Measurements from ENCODE around the gene HCRT.
"Not testable (repeated sequence)": the region's sequence is repeated elsewhere in the genome, so short reads cannot be mapped to it uniquely, and the experiment has no call there.

HCRT gene

GRCh38 chr17:42198897-42199296 lies 13.6 kb upstream of the HCRT start:
- DNase-seq (ENCODE audit: low read depth in 2 of 2, low spot score in 1 of 2), result no peak

- DNase-seq (ENCODE audit: low read depth in 2 of 2, low spot score in 1 of 2), result no peak
These were observed 12.4 kb upstream of the HCRT start for GRCh38 chr17:42197564-42198156.

DNA sequence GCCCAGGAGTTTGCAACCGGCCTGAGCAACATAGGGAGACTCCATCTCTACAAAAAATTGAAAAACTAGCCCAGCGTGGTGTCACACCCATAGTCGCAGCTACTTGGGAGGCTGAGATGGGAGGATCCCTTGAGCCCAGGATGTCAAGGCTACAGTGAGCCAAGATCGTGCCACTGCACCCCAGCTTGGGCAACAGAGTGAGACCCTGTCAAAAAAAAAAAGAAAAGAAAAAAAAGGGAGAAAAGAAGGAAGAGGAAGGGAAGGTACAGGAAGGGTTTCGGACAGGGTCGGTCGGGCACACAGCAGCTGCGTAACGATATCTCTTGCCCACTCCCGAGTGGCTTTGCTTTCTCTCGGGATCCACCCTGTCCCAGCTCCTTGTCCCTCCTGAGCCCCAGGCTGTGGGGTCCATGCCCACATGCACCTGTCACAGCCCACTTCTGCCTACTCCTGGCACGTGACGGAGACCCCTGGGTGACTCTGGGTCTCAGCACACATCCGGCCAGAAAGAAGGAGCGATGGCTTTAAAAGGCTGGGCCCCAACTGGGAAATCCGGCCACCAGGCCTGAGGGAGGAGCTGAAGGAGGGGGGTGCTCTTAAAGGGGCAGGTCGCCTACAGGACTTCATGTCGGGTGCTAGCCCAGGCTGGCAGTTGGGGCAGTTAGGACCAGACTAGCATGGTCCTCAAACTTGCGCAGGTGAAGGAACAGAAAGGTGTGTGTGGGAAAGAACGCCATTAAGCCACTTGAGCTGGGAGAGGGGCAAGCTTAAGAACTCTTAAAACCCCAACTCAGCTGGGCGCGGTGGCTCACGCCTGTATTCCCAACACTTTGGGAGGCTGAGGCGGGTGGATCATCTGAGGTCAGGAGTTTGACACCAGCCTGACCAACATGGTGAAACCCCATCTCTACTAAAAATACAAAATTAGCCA lies 9.0 kb upstream of the HCRT start, which contains the start of gene GHDC:
TSS of gene GHDC (minus strand) at position 526 of the 931 bp plus-strand sequence. CDS start 913 bp downstream, outside the sequence.
- DNase-seq (ENCODE audit: low read depth in 2 of 2, low spot score in 1 of 2), result peak; percentile 59 to 62

- no peak for DNase-seq (ENCODE audit: low read depth in 2 of 2, low spot score in 1 of 2)
These were observed 8.1 kb upstream of the HCRT start for GRCh38 chr17:42193216-42193968.

DNA sequence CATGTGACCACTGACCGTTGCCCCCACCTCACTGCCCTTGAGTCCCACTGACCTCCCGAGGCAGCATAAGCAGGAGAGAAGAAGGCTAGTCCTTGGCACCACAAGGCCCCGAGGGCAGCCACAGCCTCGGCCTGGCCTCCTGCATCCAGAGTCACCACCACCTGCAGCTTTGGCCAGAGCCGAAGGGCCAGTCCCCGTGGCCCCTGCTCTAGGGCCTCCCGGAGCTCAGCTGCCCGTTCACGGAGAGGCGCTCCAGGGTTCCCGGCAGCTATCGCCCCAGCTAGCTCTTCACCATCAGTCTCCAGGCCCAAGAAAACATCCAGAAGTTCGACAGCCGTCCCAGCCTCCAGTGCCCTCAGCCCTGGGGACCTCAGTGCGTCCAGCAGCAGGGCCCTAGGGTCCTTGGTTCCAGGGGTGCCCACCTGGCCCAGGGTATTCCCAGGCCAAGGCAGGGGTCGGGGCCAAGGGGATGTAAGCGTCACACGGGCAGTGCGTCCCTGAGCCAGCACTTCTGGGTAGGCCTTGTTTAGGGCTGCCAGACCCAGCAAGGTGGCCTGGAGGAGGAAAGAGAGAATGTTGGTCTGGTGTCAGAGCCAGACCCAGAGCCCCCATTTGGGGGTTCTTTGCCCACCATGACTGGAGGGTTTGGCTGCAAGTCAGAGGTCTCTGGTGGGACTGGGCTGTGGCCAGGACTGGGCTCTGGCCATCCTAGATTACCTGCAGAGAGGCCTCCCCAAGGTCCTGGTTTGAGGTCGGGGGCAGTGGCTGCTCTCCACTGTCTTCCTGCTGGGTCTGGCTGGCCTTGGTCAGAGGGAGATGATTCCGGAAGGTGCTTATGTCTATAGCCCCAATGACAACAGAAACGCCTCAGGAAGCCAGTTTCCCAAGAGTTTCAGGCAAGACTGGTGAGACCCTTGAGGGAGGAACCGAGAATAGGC lies 7.2 kb upstream of the HCRT start:
- DNase-seq (ENCODE audit: low read depth in 2 of 2, low spot score in 1 of 2), result no peak

DNA sequence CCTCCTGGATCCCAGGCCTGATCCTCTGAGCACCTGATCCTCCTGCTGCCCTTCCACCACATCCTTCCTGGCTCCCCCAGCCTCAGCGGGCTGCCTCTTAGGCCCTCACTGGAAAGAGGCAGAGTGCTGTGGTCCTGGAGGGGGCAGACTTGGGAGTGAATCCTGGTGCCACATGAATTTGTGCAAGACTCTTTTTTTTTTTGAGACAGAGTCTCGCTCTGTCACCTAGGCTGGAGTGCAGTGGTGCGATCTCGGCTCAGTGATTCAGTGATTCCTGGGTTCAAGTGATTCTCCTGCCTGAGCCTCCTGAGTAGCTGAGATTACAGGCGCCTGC lies 6.0 kb upstream of the HCRT start:
- no peak for DNase-seq (ENCODE audit: low read depth in 2 of 2, low spot score in 1 of 2)

DNA sequence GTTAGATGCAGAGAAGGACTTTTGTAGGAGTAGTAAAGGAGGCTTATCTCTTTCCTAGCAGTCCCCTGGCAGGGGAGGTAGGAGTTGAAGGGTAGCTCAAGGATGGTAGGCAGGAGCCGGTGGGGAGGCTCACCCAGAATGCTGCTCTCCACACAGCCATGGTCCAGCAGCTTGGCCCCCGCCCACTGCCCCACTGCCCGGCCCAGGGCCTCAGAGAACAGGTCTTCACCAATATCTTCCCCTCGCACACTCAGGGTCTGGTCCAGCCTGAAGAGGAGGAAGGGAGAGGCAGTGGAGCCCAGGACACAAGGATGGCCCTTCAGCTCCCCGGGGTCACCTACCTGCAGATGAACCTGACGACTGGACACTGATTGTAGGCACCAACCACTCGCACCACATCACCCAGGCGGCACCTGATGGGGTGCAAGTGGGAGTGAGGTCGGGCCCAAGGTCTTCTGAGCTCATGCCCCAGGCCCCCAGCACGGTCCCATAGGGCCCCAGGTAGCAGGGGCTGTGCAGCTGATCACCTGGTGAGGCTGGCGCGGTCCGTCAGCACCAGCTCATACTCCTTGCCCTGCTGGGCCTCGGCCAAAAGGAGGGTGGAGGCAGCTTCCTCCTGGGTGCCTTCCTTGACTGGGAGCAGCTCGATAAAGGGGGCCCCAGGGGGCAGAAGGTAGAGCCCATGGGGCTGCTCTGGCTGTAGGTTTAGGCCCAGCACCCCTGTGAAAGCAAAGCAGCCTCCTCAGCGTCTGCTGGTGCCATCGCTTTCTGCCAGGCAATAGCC lies 5.4 kb upstream of the HCRT start:
- DNase-seq (ENCODE audit: low read depth in 2 of 2, low spot score in 1 of 2), result no peak

GRCh38 chr17:42189651-42189965 lies 4.4 kb upstream of the HCRT start:
- no peak for DNase-seq (ENCODE audit: low read depth in 2 of 2, low spot score in 1 of 2)

DNA sequence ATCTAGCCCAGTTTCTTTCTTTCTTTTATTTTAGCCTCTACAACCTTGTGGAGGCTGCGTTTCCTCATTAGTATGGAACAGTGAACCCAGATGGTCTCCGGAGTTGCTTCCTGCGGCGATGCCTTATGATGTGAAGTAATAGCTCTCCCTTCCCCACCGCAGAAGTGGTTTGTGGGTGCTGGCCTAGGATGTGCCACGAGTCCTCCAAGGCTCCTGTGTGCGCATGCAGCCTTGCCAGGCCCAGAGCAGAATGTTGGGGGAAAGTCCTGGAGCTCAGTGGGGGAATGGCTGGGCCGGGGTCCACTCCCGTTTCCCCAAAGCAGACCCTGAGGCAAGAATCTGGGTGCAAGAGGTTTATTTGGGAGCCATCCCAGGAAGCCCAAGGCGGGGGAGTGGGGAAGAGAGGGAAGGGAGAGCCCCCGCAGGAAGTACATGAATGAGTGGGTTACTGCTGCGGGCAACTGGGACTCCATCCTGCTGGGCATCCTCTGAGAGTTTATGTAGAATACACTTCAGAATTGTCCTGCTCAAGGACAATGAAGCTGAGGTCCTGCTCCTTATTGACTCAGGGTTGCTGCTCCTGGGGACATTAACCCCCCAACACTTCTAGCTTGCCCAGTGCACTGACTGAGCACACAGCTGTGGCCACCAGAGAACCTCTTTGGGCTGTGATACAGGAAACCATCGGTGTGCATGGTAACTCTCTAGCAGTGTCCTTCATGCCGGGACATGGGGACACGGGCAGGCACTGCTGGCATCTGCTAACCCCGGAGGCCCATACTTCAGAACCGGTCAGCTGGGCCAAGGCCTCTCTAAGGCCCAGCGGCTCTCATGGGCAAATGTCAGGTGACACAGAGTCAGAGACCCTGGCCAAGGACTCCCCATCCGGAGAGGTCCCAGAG lies 3.7 kb upstream of the HCRT start:
- no peak for DNase-seq (ENCODE audit: low read depth in 2 of 2, low spot score in 1 of 2)

- no peak for DNase-seq (ENCODE audit: low read depth in 2 of 2, low spot score in 1 of 2)
These were observed 2.6 kb upstream of the HCRT start for GRCh38 chr17:42187833-42188232.

DNA sequence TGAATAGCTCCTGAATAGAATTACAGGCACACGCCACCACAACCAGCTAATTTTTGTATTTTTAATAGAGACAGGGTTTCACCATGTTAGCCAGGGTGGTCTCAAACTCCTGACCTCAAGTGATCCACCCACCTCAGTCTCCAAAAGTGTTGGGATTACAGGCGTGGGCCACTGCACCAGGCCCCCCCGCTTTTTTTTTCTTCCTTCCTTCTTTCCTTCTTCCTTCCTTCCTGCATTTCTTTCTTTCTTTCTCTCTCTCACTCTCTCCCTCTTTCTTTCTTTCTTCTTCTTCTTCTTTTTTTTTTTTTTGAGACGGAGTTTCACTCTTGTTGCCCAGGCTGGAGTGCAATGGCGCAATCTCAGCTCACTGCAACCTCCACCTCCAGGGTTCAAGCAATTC lies 939 bp upstream of the HCRT start:
- not testable (repeated sequence) for DNase-seq (ENCODE audit: low read depth in 2 of 2, low spot score in 1 of 2)

DNA sequence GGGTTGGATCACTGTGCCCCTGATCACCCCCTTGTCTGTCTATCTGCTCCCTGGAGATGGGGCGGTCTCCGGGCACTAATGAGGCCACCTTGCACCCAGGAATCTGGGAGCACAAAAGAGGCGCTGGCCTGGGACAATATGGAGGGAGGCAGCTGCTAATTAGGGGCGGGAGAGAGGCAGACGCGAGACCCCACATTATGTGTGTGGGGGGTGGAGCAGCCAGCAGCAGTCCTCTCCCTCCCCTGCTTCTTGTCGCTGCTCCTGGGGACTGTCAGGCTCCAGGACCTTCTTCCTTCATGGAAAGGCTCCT lies 324 bp upstream of the HCRT start:
- no peak for DNase-seq (ENCODE audit: low read depth in 2 of 2, low spot score in 1 of 2)

GRCh38 chr17:42183741-42184711 lies 1.2 kb downstream of the HCRT start:
- peak; percentile 46 to 54 for DNase-seq (ENCODE audit: low read depth in 2 of 2, low spot score in 1 of 2)

DNA sequence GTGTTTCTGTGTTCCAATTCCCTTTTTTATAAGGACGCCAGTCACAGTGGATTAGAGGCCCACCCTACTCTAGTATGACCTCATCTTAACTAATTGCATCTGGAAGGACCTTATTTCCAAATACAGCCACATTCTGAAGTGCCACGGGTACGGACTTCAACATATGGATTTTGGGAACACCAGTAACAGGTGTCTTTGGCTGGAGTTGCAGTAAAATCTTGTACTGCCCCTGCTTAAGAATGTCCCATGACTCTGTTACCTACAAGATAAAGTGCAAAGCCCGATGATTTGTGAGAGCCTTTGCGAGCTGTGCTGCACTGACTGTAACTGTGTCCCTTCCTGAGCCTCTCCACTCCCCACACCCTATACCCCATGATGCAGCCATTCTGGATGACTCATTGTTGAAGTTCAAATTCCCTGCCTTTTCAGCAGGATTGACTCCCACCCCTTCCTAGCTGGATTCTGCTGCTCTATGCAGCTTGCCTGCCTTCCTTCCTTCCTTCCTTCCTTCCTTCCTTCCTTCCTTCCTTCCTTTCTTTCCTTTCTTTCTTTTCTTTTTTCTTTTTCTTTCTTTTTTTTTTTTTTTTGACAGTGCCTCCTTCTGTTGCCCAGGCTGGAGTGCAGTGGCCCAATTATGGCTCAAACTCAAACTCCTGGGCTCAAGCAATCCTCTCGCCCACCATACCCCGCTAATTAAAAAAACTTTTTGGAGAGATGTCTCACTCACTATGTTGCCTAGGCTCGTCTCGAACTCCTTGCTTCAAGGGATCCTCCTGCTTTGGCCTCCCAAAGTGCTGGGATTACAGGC lies 2.1 kb downstream of the HCRT start:
- no peak for DNase-seq (ENCODE audit: low read depth in 2 of 2, low spot score in 1 of 2)

- DNase-seq (ENCODE audit: low read depth in 2 of 2, low spot score in 1 of 2), result no peak
These were observed 3.4 kb downstream of the HCRT start for GRCh38 chr17:42181851-42182207.

DNA sequence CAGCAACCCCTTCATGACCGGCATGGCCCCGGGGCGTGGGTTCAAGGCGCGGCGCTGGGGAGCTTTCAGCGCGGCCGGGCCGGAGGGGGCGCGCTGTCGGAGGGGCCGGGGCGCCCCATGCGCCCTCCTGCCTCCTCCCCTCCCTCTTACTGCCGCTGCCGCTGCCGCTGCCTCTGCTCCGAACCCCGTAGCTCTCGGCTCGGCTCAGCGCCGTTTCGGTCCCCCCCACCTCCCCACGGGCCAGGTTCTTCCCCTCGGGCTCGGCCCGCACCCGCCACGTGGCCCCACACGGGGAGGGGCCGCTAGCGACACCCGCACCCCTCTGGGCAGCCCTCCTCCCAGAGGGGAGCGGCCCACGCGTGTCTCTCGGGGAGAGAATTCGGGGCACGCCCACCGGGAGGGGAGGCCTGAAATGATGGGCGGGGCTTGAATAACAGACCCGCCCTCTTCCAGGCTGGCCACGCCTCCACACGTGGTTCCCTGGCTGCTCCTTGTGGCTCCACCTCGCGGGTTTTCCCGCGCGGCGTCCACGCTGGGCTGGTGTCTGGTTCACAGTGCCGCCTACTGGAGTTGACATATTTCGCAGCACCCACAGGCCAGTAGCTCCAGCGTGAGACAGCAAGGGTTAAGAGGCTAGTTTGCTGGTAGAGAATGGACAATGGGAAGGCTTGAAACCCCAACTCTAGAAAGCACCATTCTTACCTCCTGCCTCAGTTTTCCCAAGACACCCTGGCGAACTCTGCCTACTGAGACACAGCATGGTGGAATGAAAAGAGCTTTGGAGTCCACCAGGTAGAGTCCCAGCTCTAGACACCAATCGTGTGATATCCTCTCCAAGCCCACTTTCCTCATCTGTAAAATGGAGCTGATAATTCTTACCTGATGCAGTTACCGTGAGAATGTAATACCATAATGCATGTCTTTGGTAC lies 4.1 kb downstream of the HCRT start, which contains the start of gene KCNH4:
TSS of gene KCNH4 (minus strand) at position 221 of the 929 bp plus-strand sequence. CDS start at position 24, 197 bp downstream.
- peak; percentile 46 to 67 for DNase-seq (ENCODE audit: low read depth in 2 of 2, low spot score in 1 of 2)
